Right lobe of liver (tissue), 6 donors: Measurements from ENCODE around the gene P2RY12. TPM values are rescaled to one million over a fixed set of nuclear protein-coding genes. Genes with fewer than 3 reads are reported as not detected.

Experiments used
- ATAC-seq, 4 donors: fragments of 200-7000 bp; cut with Tn5 transposase; one replicate each; pipeline ENCODE4 v1.9.1; 2020; ENCODE audit warnings: mild to moderate bottlenecking in 4 of 4, moderate library complexity in 4 of 4
- DNase-seq, 3 donors: peaks; one replicate each; pipeline ENCODE4 v3.0.0-alpha.2; 2020
- H3K27ac ChIP-seq, 3 donors: fragments of 200-600 bp; one replicate each; pipeline ENCODE4 v1.8.0; 2022
- H3K27me3 ChIP-seq, 2 donors: fragments of 200-600 bp; one replicate each; pipeline ENCODE4 v1.8.0; 2022
- H3K36me3 ChIP-seq, 4 donors: fragments of 200-600 bp; sonication (generic) in 1 of 4; one replicate each; pipeline versions ENCODE4 v1.5.1 to v1.8.0; 2017 to 2022; ENCODE audit warnings: control low read depth in 1 of 4
- H3K4me1 ChIP-seq, 4 donors: fragments of 200-600 bp; sonication (generic) in 1 of 4; one replicate each; pipeline versions ENCODE4 v1.5.1 to v1.8.0; 2017 to 2022; ENCODE audit warnings: control low read depth in 1 of 4
- H3K4me3 ChIP-seq, 3 donors: fragments of 200-600 bp; one replicate each; pipeline ENCODE4 v1.8.0; 2022
- H3K9me3 ChIP-seq, 4 donors: fragments of 200-600 bp; sonication (generic) in 1 of 4; one replicate each; pipeline versions ENCODE4 v1.5.1 to v1.8.0; 2017 to 2022; ENCODE audit warnings: control low read depth in 1 of 4
- CTCF ChIP-seq, 4 donors: fragments of 200-600 bp in 3 of 4; fragments of 450-650 bp in 1 of 4; IDR thresholded peaks; one replicate each; pipeline versions ENCODE4 v1.5.1 to v1.8.0; 2016 to 2022; ENCODE audit warnings: antibody characterized with exemption in 4 of 4, mild to moderate bottlenecking in 2 of 4
- POLR2A ChIP-seq: fragments of 450-650 bp; IDR thresholded peaks from one replicate; pipeline ENCODE4 v1.6.1; 2017; ENCODE audit warnings: antibody characterized with exemption, mild to moderate bottlenecking
- WGBS: methylation state at CpG from one replicate; pipeline ENCODE4 v1.1.6; 2018; ENCODE audit warnings: low coverage, low lambda C conversion rate; ENCODE audit not compliant: insufficient coverage; ENCODE audit errors: missing lambda C conversion rate; 5-methylcytosine and 5-hydroxymethylcytosine counted together
- intact Hi-C, 2 donors: fragments of 100-400 bp; cut with DNase I; formaldehyde crosslinking; loops; one replicate each; pipeline versions ENCODE4 v1.11.2 to v1.14.1; 2022
- total RNA-seq, 6 experiments: library from RNA; depleted of rRNA in 2 of 6; stranded (reverse); fragments of >200 nt in 2 of 6; fragmentation: NEBNext Ultra II Directional in 3 of 6; extraction: Animal tissue kit (Norgen Biotek cat#: 25700) in 3 of 6; gene quantifications; one replicate each; pipeline versions ENCODE4 v1.1.0 to v1.2.4, GENCODE V29; 2016 to 2023
- donor health status: DM: no; HTN: yes; CAD: no.
- donor health status: DM: no; HTN: no; CAD: no.
- donor health status: DM: no; HTN: no; CAD: no.
- donor health status: DM: no; HTN: yes; CAD: no.
- donor health status: DM: no; HTN: yes; CAD: no.

The P2RY12 gene
- total RNA-seq, 6 experiments from 2014 or later = 0.42 to 1.8 (median 1.2) TPM

DNA sequence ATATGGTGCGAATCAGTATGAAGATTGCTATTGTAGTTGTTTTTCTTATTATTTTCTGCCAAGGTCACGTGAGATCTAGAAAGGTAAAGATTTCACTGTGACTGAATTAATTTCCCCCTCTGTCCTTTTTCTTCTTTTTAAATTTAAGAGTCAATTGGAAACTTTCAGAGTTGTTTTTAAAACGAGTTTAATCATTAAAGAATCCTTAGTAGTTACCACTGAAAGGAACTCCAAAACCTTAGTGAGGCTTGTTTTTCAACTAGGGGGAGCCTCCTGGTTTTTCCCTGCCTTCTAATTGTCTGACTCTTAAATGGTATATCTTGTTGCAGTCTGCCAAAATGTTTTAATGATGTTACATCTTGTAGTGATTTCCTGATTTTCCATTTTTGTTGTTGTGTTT is 17.6 kb downstream of the P2RY12 start:
- ATAC-seq (no peak), DNase-seq (no peak)
- no peaks in the 10 kb centered on the region for H3K4me1 ChIP-seq
- 56% methylated on average over 3 of the region's 3 CpGs for WGBS
- intact Hi-C loops = no loop called here
- no peak overlapping the region for H3K27ac ChIP-seq
- no peaks in the 10 kb centered on the region for H3K27me3 ChIP-seq
- H3K4me3 ChIP-seq = no peak overlapping the region
- no peaks in the 10 kb centered on the region for H3K36me3 ChIP-seq
- no peak for TF ChIP-seq POLR2A
- no peak for TF ChIP-seq CTCF (IDR thresholded peaks at IDR 0.05)
- H3K9me3 ChIP-seq = no peaks in the 10 kb centered on the region

GRCh38 chr3:151362751-151363174 is 21.8 kb downstream of the P2RY12 start:
- intact Hi-C loops = no loop called here
- WGBS = 56% methylated on average over 3 of the region's 3 CpGs
- H3K4me3 ChIP-seq = no peak overlapping the region
- no peaks in the 10 kb centered on the region for H3K36me3 ChIP-seq
- no peak overlapping the region for H3K27ac ChIP-seq
- TF ChIP-seq CTCF (IDR thresholded peaks at IDR 0.05) (no peak), POLR2A (no peak)
- H3K4me1 ChIP-seq = no peaks in the 10 kb centered on the region
- DNase-seq (no peak), ATAC-seq (peak in 3 of 4 donors; percentile 23 to 39 (median 32))
- no peaks in the 10 kb centered on the region for H3K9me3 ChIP-seq
- H3K27me3 ChIP-seq = no peaks in the 10 kb centered on the region

- no peak overlapping the region for H3K27ac ChIP-seq
- WGBS = 73% methylated on average over 2 of the region's 2 CpGs
- no peaks in the 10 kb centered on the region for H3K36me3 ChIP-seq
- DNase-seq = no peak
- H3K9me3 ChIP-seq = no peaks in the 10 kb centered on the region
- H3K4me1 ChIP-seq = no peaks in the 10 kb centered on the region
- no peak for ATAC-seq
- H3K4me3 ChIP-seq = no peak overlapping the region
- TF ChIP-seq POLR2A = no peak
- TF ChIP-seq CTCF (IDR thresholded peaks at IDR 0.05) = no peak
- intact Hi-C loops = no loop called here
- H3K27me3 ChIP-seq = no peaks in the 10 kb centered on the region
Measured at GRCh38 chr3:151357463-151357850, 27.1 kb downstream of the P2RY12 start.

DNA sequence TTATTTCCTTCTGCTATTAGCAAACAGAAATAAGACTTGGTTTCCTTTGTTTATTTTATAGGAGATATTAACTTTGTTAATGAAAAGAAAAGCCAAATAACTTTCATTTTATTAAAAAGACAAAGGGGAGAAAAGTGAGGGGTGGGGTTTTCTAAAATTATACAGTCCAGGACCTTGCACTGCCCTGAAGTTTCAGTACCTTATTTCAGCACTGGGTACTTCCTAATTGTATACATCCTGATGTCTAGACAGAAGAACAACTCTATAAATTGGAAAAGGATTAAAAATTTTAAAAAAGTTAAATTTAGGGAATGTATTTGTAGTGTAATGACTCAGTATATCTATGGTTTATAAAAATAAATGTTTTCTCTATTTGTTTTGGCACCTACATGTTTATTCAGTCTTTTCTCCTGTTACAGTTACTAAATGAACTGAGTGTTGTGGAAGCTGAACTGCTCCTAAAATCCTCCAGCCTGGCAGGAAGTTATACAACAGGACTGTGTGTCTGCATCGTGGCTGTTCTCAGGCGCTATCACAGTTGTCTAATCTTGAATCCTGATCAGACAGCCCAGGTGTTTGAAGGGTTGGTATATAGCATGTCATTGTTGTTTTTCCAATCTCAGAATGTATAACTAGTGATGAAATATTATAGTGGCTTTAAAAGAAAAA is 27.6 kb downstream of the P2RY12 start:
- 49% methylated on average over 2 of the region's 2 CpGs for WGBS
- no peaks in the 10 kb centered on the region for H3K9me3 ChIP-seq

More for the DNA sequence above, 27.6 kb downstream of the P2RY12 start:
- H3K27ac ChIP-seq = no peak overlapping the region
- DNase-seq (no peak), ATAC-seq (peak in 1 of 4 donors; percentile 30)
- no peak overlapping the region for H3K4me3 ChIP-seq
- no peaks in the 10 kb centered on the region for H3K36me3 ChIP-seq
- H3K27me3 ChIP-seq = no peaks in the 10 kb centered on the region
- no peak for TF ChIP-seq CTCF (IDR thresholded peaks at IDR 0.05)
- no peak for TF ChIP-seq POLR2A
- intact Hi-C loops = no loop called here
- no peaks in the 10 kb centered on the region for H3K4me1 ChIP-seq
